Astrocyte (in vitro differentiated cells and primary cell): ENCODE results near the gene CPHXL.

Experiments used
- CTCF ChIP-seq: IDR thresholded peaks from 2 replicates; pipeline ENCODE4 v1.5.1; 2011; ENCODE audit warnings: low read depth, mild to moderate bottlenecking, inconsistent platforms, low read length, moderate library complexity; ENCODE audit not compliant: insufficient read depth
- EZH2 ChIP-seq: IDR thresholded peaks from 2 replicates; pipeline ENCODE4 v1.6.1; 2012; ENCODE audit warnings: mild to moderate bottlenecking, low read length, inconsistent platforms; ENCODE audit not compliant: insufficient read depth

DNA sequence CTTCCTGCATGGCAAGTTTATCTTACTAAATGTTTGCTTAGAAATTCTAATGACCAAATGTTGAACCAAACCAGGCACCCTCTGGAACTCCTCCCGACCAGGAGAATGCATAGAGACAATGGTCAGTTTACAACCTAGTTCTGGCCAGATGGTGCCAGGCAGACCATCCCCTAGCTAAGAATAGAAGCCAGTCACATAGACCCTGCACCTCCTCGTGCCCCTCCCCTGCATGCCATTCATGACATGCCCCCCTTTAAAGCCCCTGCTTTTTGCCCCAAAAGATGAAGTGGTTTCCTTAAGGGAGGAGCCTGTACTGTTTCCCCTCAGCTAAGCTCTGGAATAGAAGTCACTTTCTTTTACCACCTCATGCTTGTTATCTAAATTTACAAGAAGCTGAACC lies 6.6 kb upstream of the CPHXL start:
- no peak for TF ChIP-seq EZH2
- no peak for TF ChIP-seq CTCF
